ENCODE results near the gene HS6ST3.

HS6ST3 gene

DNA sequence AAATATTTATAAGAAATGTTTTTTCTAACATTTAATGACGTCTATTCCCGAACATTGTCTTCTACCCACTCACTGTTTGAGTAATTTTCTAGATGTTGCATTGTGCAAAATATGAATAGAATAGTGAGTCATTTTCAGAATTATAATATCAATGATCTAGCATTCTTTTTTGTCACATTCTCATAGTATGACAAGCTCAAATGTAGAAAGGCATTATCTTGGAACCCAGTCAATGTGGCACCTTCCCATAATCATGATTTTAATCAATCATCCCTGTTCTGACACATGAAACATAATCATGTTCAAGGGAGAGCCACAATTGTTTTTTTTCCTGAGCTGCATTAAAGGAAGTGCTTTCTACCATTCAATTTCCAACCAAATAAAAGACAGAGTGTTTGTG is 638.6 kb downstream of the HS6ST3 start:
- no peak overlapping the region for H4K8ac ChIP-seq (ENCODE audit: low read length)
- H3K14ac ChIP-seq (ENCODE audit: low read length in 2 of 2), result no peak overlapping the region
- H3K27ac ChIP-seq (ENCODE audit: low read length, poor library complexity, severe bottlenecking), result no peak overlapping the region
- no CpG with 5 or more reads among the region's 2 CpGs for WGBS
- H2BK5ac ChIP-seq (ENCODE audit: low read depth, low read length, poor library complexity, severe bottlenecking), result no peak overlapping the region
- H3K36me3 ChIP-seq (ENCODE audit: control insufficient read depth in 1 of 2, insufficient read depth in 2 of 2, low read depth in 1 of 2, low read length in 2 of 2), result no peaks in the 10 kb centered on the region
- no peak overlapping the region for H3K9ac ChIP-seq (ENCODE audit: low read length)
- no peak overlapping the region for H2BK15ac ChIP-seq (ENCODE audit: low read depth, poor library complexity, severe bottlenecking)
- no peak overlapping the region for H2BK120ac ChIP-seq (ENCODE audit: low read depth, low read length)
- no peak overlapping the region for H2BK12ac ChIP-seq (ENCODE audit: low read length in 2 of 2)
- H3K79me1 ChIP-seq (replicated peaks; ENCODE audit: low read length, poor library complexity, severe bottlenecking), result no peaks in the 10 kb centered on the region
- H4K91ac ChIP-seq (ENCODE audit: low read length), result no peak overlapping the region
- no peaks in the 10 kb centered on the region for H3K27me3 ChIP-seq (ENCODE audit: control insufficient read depth in 1 of 2, insufficient read depth in 1 of 2, low read length in 2 of 2)
- no peak overlapping the region for H2AFZ ChIP-seq (ENCODE audit: low read depth, low read length)
- no peak overlapping the region for H3K4ac ChIP-seq (ENCODE audit: low read depth in 1 of 2, low read length in 2 of 2)
- H3K4me1 ChIP-seq (ENCODE audit: control insufficient read depth, insufficient read depth, low read depth, low read length), result no peaks in the 10 kb centered on the region
- peaks cover 46% of the 10 kb centered on the region for H3K9me3 ChIP-seq (ENCODE audit: control insufficient read depth, low read length)
- H3K4me2 ChIP-seq (ENCODE audit: low read length, poor library complexity, severe bottlenecking), result no peak overlapping the region
- H2AK5ac ChIP-seq (ENCODE audit: low read length, severe bottlenecking), result no peak overlapping the region
- no peak overlapping the region for H3K18ac ChIP-seq (ENCODE audit: low read depth in 1 of 2, low read length in 2 of 2)
- no peak for DNase-seq
- H3K23ac ChIP-seq (ENCODE audit: low read length in 2 of 2), result no peak overlapping the region
- H3K4me3 ChIP-seq (ENCODE audit: insufficient read depth in 1 of 2, low read depth in 1 of 2, low read length in 2 of 2), result no peak overlapping the region

- peak; percentile 0 for DNase-seq
- Histone ChIP-seq H3K36me3 (ENCODE audit: control insufficient read depth in 1 of 2, insufficient read depth in 2 of 2, low read depth in 1 of 2, low read length in 2 of 2) (no peaks in the 10 kb centered on the region), H3K23ac (ENCODE audit: low read length in 2 of 2) (no peak overlapping the region), H3K18ac (ENCODE audit: low read depth in 1 of 2, low read length in 2 of 2) (no peak overlapping the region), H2AFZ (ENCODE audit: low read depth, low read length) (no peak overlapping the region), H4K91ac (ENCODE audit: low read length) (no peak overlapping the region), H3K4ac (ENCODE audit: low read depth in 1 of 2, low read length in 2 of 2) (no peak overlapping the region), H3K4me2 (ENCODE audit: low read length, poor library complexity, severe bottlenecking) (no peak overlapping the region), H3K79me1 (replicated peaks; ENCODE audit: low read length, poor library complexity, severe bottlenecking) (no peaks in the 10 kb centered on the region), H3K27ac (ENCODE audit: low read length, poor library complexity, severe bottlenecking) (no peak overlapping the region), H3K9me3 (ENCODE audit: control insufficient read depth, low read length) (peaks cover 53% of the 10 kb centered on the region), H3K9ac (ENCODE audit: low read length) (no peak overlapping the region), H3K4me3 (ENCODE audit: insufficient read depth in 1 of 2, low read depth in 1 of 2, low read length in 2 of 2) (no peak overlapping the region), H2BK5ac (ENCODE audit: low read depth, low read length, poor library complexity, severe bottlenecking) (no peak overlapping the region), H2BK15ac (ENCODE audit: low read depth, poor library complexity, severe bottlenecking) (no peak overlapping the region), H4K8ac (ENCODE audit: low read length) (no peak overlapping the region), H2BK120ac (ENCODE audit: low read depth, low read length) (no peak overlapping the region), H3K4me1 (ENCODE audit: control insufficient read depth, insufficient read depth, low read depth, low read length) (no peaks in the 10 kb centered on the region), H3K27me3 (ENCODE audit: control insufficient read depth in 1 of 2, insufficient read depth in 1 of 2, low read length in 2 of 2) (no peaks in the 10 kb centered on the region), H2BK12ac (ENCODE audit: low read length in 2 of 2) (no peak overlapping the region), H2AK5ac (ENCODE audit: low read length, severe bottlenecking) (no peak overlapping the region), H3K14ac (ENCODE audit: low read length in 2 of 2) (no peak overlapping the region)
- 50% methylated on average over 3 of the region's 5 CpGs for WGBS
Measured at GRCh38 chr13:96730676-96731075, 640.8 kb downstream of the HS6ST3 start.

DNA sequence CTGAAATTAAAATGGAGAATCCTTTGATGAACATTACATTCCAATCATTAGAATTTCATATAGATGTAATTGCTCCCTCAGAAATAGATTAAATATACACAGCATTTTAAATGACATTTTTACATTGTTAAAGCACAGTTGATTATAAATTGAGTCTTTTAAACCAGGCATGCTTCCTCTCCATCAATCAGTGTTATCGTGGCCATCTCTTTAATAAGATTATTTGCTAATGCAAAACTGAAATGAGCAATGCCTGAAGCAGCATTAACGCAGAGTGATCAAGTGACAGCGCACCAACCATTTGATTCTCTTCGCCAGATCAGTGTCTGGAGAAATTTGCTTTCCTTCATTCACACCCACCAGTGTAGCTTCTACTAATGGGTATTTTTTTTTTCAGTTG is 644.6 kb downstream of the HS6ST3 start:
- Histone ChIP-seq H3K79me1 (replicated peaks; ENCODE audit: low read length, poor library complexity, severe bottlenecking) (no peaks in the 10 kb centered on the region), H2AFZ (ENCODE audit: low read depth, low read length) (no peak overlapping the region), H3K14ac (ENCODE audit: low read length in 2 of 2) (no peak overlapping the region), H3K27me3 (ENCODE audit: control insufficient read depth in 1 of 2, insufficient read depth in 1 of 2, low read length in 2 of 2) (no peaks in the 10 kb centered on the region), H3K4me2 (ENCODE audit: low read length, poor library complexity, severe bottlenecking) (no peak overlapping the region), H3K36me3 (ENCODE audit: control insufficient read depth in 1 of 2, insufficient read depth in 2 of 2, low read depth in 1 of 2, low read length in 2 of 2) (no peaks in the 10 kb centered on the region), H3K4me1 (ENCODE audit: control insufficient read depth, insufficient read depth, low read depth, low read length) (no peaks in the 10 kb centered on the region), H3K27ac (ENCODE audit: low read length, poor library complexity, severe bottlenecking) (no peak overlapping the region), H2AK5ac (ENCODE audit: low read length, severe bottlenecking) (no peak overlapping the region), H3K18ac (ENCODE audit: low read depth in 1 of 2, low read length in 2 of 2) (no peak overlapping the region), H3K4me3 (ENCODE audit: insufficient read depth in 1 of 2, low read depth in 1 of 2, low read length in 2 of 2) (no peak overlapping the region), H4K91ac (ENCODE audit: low read length) (no peak overlapping the region), H2BK15ac (ENCODE audit: low read depth, poor library complexity, severe bottlenecking) (no peak overlapping the region), H3K9me3 (ENCODE audit: control insufficient read depth, low read length) (peaks cover 26% of the 10 kb centered on the region), H2BK5ac (ENCODE audit: low read depth, low read length, poor library complexity, severe bottlenecking) (no peak overlapping the region), H4K8ac (ENCODE audit: low read length) (no peak overlapping the region), H2BK120ac (ENCODE audit: low read depth, low read length) (no peak overlapping the region), H3K9ac (ENCODE audit: low read length) (no peak overlapping the region), H3K4ac (ENCODE audit: low read depth in 1 of 2, low read length in 2 of 2) (no peak overlapping the region), H3K23ac (ENCODE audit: low read length in 2 of 2) (no peak overlapping the region), H2BK12ac (ENCODE audit: low read length in 2 of 2) (no peak overlapping the region)
- 91% methylated on average over 4 of the region's 4 CpGs for WGBS
- no peak for DNase-seq

GRCh38 chr13:96741779-96742178 is 651.9 kb downstream of the HS6ST3 start:
- Histone ChIP-seq H4K91ac (ENCODE audit: low read length) (no peak overlapping the region), H4K8ac (ENCODE audit: low read length) (no peak overlapping the region)
- WGBS, result 100% methylated on average over 1 of the region's 3 CpGs

More at GRCh38 chr13:96741779-96742178, 651.9 kb downstream of the HS6ST3 start:
- Histone ChIP-seq H3K9ac (ENCODE audit: low read length) (no peak overlapping the region), H3K4me1 (ENCODE audit: control insufficient read depth, insufficient read depth, low read depth, low read length) (no peaks in the 10 kb centered on the region), H3K4ac (ENCODE audit: low read depth in 1 of 2, low read length in 2 of 2) (no peak overlapping the region), H3K36me3 (ENCODE audit: control insufficient read depth in 1 of 2, insufficient read depth in 2 of 2, low read depth in 1 of 2, low read length in 2 of 2) (no peaks in the 10 kb centered on the region), H2BK5ac (ENCODE audit: low read depth, low read length, poor library complexity, severe bottlenecking) (no peak overlapping the region), H3K27me3 (ENCODE audit: control insufficient read depth in 1 of 2, insufficient read depth in 1 of 2, low read length in 2 of 2) (no peaks in the 10 kb centered on the region), H2BK12ac (ENCODE audit: low read length in 2 of 2) (no peak overlapping the region), H2BK120ac (ENCODE audit: low read depth, low read length) (no peak overlapping the region), H2AFZ (ENCODE audit: low read depth, low read length) (no peak overlapping the region), H3K9me3 (ENCODE audit: control insufficient read depth, low read length) (peaks cover 7% of the 10 kb centered on the region), H2BK15ac (ENCODE audit: low read depth, poor library complexity, severe bottlenecking) (no peak overlapping the region), H3K79me1 (replicated peaks; ENCODE audit: low read length, poor library complexity, severe bottlenecking) (no peaks in the 10 kb centered on the region), H3K4me2 (ENCODE audit: low read length, poor library complexity, severe bottlenecking) (no peak overlapping the region), H3K27ac (ENCODE audit: low read length, poor library complexity, severe bottlenecking) (no peak overlapping the region), H3K4me3 (ENCODE audit: insufficient read depth in 1 of 2, low read depth in 1 of 2, low read length in 2 of 2) (no peak overlapping the region), H3K18ac (ENCODE audit: low read depth in 1 of 2, low read length in 2 of 2) (no peak overlapping the region), H3K23ac (ENCODE audit: low read length in 2 of 2) (no peak overlapping the region), H3K14ac (ENCODE audit: low read length in 2 of 2) (no peak overlapping the region), H2AK5ac (ENCODE audit: low read length, severe bottlenecking) (no peak overlapping the region)
- DNase-seq, result no peak
